ENCODE data around the gene FREM2.

FREM2 gene

DNA sequence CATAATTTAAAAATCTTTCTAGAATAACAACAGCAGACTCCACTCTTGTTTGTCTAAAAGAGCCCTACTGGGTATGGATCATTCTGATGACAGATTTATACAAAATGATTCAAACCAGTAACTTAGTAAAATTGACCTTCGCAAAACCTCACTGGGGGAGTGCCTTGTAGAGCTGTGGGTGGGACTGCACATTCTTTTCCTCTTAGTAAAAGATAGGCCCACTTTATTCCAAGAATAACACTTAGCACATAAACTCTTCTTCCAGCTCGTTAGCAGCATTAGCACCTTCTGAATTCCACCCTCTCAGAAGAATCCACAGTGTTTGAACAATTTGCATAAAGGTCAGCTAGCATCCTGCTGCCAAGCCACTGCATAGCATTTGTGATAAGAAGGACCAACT lies 196.9 kb downstream of the FREM2 start (continued):
- TF ChIP-seq, protein P1, sequence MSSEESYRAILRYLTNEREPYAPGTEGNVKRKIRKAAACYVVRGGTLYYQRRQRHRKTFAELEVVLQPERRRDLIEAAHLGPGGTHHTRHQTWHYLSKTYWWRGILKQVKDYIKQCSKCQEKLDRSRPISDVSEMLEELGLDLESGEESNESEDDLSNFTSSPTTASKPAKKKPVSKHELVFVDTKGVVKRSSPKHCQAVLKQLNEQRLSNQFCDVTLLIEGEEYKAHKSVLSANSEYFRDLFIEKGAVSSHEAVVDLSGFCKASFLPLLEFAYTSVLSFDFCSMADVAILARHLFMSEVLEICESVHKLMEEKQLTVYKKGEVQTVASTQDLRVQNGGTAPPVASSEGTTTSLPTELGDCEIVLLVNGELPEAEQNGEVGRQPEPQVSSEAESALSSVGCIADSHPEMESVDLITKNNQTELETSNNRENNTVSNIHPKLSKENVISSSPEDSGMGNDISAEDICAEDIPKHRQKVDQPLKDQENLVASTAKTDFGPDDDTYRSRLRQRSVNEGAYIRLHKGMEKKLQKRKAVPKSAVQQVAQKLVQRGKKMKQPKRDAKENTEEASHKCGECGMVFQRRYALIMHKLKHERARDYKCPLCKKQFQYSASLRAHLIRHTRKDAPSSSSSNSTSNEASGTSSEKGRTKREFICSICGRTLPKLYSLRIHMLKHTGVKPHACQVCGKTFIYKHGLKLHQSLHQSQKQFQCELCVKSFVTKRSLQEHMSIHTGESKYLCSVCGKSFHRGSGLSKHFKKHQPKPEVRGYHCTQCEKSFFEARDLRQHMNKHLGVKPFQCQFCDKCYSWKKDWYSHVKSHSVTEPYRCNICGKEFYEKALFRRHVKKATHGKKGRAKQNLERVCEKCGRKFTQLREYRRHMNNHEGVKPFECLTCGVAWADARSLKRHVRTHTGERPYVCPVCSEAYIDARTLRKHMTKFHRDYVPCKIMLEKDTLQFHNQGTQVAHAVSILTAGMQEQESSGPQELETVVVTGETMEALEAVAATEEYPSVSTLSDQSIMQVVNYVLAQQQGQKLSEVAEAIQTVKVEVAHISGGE (tag by site-specific recombination; conservative IDR thresholded peaks at IDR 0.05; ENCODE audit: low read depth): no peak
- no peak for TF ChIP-seq ZFP41 (tag by site-specific recombination; IDR thresholded peaks at IDR 0.05; ENCODE audit: borderline replicate concordance)
- TF ChIP-seq ZFHX2 (tag by site-specific recombination; conservative IDR thresholded peaks at IDR 0.05): 0 out of 2 replicates have a peak, but pooled peaks have one; percentile 22
- peak; percentile 62 for TF ChIP-seq OSR2 (tag by site-specific recombination; IDR thresholded peaks at IDR 0.05)
- no peak for TF ChIP-seq ZNF76 (tag by site-specific recombination; IDR thresholded peaks at IDR 0.05; ENCODE audit: borderline replicate concordance, low read depth)
- peak; percentile 77 for TF ChIP-seq GLIS1 (tag by site-specific recombination; IDR thresholded peaks at IDR 0.05)
- TF ChIP-seq, protein P2, sequence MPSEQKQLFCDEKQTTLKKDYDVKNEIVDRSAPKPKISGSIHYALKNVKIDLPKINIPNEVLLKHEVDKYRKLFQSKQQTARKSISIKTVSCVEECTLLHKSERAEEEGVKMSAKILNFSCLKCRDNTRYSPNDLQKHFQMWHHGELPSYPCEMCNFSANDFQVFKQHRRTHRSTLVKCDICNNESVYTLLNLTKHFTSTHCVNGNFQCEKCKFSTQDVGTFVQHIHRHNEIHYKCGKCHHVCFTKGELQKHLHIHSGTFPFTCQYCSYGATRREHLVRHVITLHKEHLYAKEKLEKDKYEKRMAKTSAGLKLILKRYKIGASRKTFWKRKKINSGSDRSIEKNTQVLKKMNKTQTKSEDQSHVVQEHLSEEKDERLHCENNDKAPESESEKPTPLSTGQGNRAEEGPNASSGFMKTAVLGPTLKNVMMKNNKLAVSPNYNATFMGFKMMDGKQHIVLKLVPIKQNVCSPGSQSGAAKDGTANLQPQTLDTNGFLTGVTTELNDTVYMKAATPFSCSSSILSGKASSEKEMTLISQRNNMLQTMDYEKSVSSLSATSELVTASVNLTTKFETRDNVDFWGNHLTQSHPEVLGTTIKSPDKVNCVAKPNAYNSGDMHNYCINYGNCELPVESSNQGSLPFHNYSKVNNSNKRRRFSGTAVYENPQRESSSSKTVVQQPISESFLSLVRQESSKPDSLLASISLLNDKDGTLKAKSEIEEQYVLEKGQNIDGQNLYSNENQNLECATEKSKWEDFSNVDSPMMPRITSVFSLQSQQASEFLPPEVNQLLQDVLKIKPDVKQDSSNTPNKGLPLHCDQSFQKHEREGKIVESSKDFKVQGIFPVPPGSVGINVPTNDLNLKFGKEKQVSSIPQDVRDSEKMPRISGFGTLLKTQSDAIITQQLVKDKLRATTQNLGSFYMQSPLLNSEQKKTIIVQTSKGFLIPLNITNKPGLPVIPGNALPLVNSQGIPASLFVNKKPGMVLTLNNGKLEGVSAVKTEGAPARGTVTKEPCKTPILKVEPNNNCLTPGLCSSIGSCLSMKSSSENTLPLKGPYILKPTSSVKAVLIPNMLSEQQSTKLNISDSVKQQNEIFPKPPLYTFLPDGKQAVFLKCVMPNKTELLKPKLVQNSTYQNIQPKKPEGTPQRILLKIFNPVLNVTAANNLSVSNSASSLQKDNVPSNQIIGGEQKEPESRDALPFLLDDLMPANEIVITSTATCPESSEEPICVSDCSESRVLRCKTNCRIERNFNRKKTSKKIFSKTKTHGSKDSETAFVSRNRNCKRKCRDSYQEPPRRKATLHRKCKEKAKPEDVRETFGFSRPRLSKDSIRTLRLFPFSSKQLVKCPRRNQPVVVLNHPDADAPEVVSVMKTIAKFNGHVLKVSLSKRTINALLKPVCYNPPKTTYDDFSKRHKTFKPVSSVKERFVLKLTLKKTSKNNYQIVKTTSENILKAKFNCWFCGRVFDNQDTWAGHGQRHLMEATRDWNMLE (tag by site-specific recombination; conservative IDR thresholded peaks at IDR 0.05; ENCODE audit: low read depth): no peak
- no peak for TF ChIP-seq ZNF768 (tag by site-specific recombination; IDR thresholded peaks at IDR 0.05)
- no peak for TF ChIP-seq KLF16 (tag by site-specific recombination; IDR thresholded peaks at IDR 0.05)
- TF ChIP-seq KLF8 (tag by site-specific recombination; IDR thresholded peaks at IDR 0.05): 0 out of 2 replicates have a peak, but pooled peaks have one; percentile 26
- no peak for TF ChIP-seq HOXA7 (CRISPR knock-in tag; IDR thresholded peaks at IDR 0.05; ENCODE audit: borderline replicate concordance)
- peak; percentile 54 for TF ChIP-seq WT1 (tag by site-specific recombination; IDR thresholded peaks at IDR 0.05)
- TF ChIP-seq ZNF596 (tag by site-specific recombination; IDR thresholded peaks at IDR 0.05): peak; percentile 30; the same call in 1 of the 2 replicates
- TF ChIP-seq GLI2 (tag by site-specific recombination; IDR thresholded peaks at IDR 0.05; ENCODE audit: borderline replicate concordance, low read depth): peak; percentile 71
- TF ChIP-seq, protein P3, sequence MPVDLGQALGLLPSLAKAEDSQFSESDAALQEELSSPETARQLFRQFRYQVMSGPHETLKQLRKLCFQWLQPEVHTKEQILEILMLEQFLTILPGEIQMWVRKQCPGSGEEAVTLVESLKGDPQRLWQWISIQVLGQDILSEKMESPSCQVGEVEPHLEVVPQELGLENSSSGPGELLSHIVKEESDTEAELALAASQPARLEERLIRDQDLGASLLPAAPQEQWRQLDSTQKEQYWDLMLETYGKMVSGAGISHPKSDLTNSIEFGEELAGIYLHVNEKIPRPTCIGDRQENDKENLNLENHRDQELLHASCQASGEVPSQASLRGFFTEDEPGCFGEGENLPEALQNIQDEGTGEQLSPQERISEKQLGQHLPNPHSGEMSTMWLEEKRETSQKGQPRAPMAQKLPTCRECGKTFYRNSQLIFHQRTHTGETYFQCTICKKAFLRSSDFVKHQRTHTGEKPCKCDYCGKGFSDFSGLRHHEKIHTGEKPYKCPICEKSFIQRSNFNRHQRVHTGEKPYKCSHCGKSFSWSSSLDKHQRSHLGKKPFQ (tag by site-specific recombination; IDR thresholded peaks at IDR 0.05): no peak
- TF ChIP-seq, protein P4, sequence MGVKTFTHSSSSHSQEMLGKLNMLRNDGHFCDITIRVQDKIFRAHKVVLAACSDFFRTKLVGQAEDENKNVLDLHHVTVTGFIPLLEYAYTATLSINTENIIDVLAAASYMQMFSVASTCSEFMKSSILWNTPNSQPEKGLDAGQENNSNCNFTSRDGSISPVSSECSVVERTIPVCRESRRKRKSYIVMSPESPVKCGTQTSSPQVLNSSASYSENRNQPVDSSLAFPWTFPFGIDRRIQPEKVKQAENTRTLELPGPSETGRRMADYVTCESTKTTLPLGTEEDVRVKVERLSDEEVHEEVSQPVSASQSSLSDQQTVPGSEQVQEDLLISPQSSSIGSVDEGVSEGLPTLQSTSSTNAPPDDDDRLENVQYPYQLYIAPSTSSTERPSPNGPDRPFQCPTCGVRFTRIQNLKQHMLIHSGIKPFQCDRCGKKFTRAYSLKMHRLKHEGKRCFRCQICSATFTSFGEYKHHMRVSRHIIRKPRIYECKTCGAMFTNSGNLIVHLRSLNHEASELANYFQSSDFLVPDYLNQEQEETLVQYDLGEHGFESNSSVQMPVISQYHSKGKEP (tag by site-specific recombination; IDR thresholded peaks at IDR 0.05): no peak
- TF ChIP-seq ZNF169 (tag by site-specific recombination; IDR thresholded peaks at IDR 0.05): no peak
- TF ChIP-seq, protein P5, sequence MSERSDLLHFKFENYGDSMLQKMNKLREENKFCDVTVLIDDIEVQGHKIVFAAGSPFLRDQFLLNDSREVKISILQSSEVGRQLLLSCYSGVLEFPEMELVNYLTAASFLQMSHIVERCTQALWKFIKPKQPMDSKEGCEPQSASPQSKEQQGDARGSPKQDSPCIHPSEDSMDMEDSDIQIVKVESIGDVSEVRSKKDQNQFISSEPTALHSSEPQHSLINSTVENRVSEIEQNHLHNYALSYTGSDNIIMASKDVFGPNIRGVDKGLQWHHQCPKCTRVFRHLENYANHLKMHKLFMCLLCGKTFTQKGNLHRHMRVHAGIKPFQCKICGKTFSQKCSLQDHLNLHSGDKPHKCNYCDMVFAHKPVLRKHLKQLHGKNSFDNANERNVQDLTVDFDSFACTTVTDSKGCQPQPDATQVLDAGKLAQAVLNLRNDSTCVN (tag by site-specific recombination; optimal IDR thresholded peaks at IDR 0.05): no peak
- TF ChIP-seq ZNF157 (tag by site-specific recombination; IDR thresholded peaks at IDR 0.05): no peak
- TF ChIP-seq ZNF19 (tag by site-specific recombination; IDR thresholded peaks at IDR 0.05; ENCODE audit: low read depth): no peak
- TF ChIP-seq ZNF24 (tag by site-specific recombination; IDR thresholded peaks at IDR 0.05): no peak
- TF ChIP-seq YY1 (tag by site-specific recombination; IDR thresholded peaks at IDR 0.05): no peak
- TF ChIP-seq ZNF433 (tag by site-specific recombination; IDR thresholded peaks at IDR 0.05; ENCODE audit: low read depth): no peak
